T-helper 2 cell (primary cell): ENCODE data around the gene ITPR1.

ENCODE experiments used
- DNase-seq, 5 experiments: peaks; one replicate each; pipeline versions ENCODE4 v3.0.0 to v3.0.0-alpha.2; 2012 to 2022

The ITPR1 gene

DNA sequence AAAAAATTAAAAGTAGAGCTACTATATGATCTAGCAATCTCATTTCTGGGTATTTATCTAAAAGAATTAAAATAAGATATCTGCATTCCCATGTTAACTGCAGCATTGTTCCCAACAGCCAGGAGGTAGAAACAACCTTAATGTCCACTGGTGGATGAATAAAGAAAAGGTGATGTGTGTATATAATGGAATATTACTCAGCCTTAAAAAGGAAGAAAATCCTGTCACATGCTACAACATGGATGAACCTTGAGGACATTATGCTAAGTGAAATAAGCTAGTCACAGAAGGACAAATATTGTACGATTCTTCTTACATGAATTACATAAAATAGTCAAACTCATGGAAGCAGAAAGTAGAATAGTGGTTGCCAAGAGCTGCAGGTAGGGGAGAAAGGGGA lies 366.6 kb downstream of the ITPR1 start:
- DNase-seq, result no peak

DNA sequence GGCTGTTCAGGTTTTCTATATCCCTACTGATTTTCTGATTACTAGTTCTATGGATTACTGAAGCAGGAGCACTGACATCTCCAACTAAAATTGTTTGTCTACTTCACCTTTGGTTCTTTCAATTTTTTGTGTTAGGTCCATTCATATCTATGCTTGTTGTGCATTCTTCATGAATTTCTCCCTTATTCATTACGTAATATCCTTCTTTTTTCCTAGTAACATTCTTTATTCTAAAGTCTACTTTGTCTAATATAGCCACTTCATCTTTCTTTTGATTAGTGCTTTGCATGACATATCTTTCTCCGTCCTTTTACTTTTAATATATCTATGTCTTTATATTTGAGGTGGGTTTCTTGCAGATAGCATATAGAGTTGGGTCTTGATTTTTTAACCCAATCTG lies 369.8 kb downstream of the ITPR1 start:
- DNase-seq, result no peak

DNA sequence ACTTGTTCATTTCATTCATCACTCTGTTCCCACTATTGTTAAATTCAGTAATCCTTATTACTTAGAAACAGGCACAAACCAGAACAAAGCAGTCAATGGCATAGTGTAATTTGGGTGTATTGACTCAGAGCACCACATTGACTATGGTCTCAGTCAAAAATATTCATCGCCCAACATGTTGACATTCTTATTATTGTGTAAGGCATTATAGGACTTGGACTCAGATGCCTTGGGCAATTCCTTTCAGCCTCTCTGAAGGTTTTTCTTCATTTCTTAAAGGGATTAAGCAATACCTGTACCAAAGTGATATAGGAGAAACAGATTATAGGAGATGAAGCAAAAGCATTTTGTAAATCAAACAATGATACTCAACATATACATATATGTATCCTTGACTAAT lies 371.4 kb downstream of the ITPR1 start:
- DNase-seq, result no peak

DNA sequence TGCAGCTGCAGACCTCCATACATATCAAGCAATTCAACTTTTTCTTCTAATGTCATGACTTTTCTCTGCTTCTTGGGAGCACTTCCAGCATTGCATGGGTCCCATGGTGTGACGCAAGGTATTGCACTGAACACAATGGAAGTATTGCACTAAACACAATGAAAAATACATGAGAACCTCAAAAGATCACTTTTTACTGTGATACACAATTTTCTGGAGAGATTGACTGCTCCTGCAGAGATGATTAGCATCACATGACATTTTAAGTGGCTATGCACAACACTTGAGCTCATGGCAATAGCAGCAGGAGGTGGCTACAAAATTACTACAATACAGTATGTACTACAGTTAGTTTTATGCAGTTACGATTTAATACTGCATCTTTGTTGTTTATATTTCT lies 372.6 kb downstream of the ITPR1 start:
- DNase-seq, result no peak

DNA sequence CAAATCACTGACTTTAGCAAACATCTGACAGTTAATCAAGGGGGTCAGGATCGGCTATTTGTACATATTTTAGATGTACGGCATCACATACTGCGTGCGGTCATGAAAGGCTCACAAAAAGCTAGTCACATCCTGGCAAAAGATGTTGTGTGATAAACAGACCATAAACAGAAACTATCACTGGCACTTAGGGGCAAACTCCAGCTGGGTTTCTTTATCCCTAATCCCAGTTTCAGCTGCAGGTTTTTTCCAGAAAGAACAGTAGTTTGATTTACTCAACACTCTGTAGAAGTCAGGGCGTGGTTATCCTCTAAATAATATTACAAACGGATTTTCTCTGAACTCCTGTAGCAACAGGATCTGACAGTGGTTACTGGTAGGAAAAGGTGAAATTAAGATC lies 373.7 kb downstream of the ITPR1 start:
- peak in 1 of 5 experiments; percentile 80 for DNase-seq

DNA sequence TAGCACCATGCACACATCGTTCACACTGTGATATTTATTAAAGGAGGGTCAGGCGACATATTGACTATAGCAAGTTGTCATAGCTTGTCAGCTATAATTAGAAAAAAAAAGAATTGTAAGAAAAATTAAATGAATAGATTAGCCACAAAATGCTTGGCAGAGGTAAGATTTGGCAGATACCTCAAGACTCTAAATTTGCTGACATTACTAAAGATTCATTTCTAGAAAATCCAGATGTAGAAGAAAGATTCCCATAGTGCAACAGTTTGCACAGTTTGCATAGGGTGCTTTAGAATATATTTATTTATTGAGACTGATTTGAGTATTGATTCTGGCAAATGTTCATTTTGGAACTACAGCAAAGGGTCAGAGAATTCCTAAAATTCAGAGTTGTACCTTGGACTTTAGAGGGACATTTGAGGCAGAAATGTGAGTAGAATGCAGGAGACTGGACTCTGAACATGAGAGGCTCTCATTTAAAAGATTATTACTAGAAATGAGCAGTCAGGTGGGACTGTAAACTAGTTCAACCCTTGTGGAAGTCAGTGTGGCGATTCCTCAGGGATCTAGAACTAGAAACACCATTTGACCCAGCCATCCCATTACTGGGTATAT lies 384.1 kb downstream of the ITPR1 start:
- no peak for DNase-seq

DNA sequence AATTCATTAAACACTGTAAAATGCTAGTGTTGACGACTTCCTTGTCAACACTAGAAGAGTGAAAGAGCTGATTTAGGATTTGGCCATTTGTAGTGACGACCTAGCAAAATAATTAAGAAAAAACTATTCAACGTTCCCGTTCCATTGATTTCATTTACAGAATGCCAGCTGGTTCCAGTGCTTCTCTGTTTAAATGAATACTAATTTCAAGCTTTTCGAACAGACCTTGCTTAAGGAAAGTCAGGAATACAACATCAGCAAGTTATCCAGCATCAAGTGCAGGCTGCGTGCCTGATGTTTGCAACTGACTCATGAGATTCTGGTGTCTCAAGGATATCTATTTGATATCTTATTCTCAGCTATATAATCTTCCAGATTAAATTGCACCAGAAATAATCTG lies 387.7 kb downstream of the ITPR1 start:
- no peak for DNase-seq

DNA sequence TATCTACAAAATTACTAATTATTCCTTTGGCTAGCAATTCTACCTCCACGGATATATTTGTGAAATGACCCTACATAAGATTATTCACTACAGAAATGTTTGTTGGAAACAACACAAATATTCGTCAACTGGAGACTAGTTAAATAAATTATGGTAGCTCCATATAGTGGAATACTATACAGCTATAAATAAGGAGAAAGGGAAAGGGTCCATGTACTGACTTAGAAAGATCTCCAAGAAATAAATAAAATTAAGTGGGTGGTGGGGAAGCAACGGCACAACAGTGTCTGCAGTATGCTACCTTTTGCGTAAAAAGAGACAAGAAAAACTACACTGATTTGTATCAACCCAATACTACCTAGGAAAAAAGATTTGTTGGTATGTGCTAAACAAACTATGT lies 389.4 kb downstream of the ITPR1 start:
- no peak for DNase-seq

DNA sequence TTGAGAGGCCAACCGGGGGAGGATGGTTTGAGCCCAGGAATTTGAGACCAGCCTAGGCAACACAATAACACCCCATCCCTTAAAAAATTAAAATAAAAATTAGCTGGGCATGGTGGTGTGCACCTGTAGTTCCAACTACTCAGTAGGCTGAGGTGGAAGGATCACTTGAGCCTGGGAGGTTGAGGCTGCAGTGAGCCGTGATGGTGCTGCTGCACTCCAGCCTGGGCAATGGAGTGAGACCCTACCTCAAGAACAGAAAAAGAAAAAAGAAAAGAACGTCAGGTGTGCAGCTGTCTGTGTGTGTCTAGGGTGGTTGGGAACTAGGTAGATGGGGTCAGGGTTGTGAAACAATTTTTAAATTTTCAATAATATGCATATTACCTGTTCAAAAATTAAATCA lies 389.9 kb downstream of the ITPR1 start:
- DNase-seq, result no peak

DNA sequence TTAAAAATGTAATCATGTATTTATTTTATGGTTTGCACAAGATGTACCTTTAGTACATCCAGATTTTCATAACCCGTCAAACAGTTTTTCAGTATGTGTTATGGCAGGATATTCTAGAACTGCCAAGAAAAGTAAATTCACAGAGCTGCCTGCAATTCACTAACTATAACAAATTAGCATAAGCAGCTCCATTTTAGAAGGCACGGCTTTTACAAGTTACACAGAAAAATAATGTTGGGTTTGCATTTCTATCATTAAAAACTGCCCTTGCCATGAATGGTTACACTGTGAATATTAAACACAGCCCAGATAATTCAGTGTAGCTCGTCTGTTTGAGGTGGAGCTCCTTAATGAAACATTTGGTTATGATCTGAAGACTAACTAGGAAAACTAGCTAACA lies 391.7 kb downstream of the ITPR1 start:
- no peak for DNase-seq

DNA sequence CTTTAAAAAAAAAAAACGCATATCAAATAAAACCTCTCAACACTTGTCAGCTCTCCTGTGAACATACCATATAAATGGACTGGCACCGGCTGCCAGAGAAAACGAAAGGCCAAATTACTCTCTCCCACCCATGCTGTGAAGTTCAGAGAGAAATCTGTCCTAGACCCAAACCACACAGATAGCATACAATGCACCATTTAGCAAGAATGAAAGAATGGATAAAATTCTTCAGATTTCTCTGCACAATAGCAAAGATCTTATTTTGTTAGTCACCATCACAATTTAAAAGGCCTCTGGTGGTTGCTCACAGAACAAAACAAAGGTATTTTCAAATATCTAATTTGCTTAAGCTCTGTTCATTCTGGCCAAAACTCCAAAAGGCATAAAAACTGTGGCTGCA lies 392.2 kb downstream of the ITPR1 start:
- DNase-seq, result no peak

DNA sequence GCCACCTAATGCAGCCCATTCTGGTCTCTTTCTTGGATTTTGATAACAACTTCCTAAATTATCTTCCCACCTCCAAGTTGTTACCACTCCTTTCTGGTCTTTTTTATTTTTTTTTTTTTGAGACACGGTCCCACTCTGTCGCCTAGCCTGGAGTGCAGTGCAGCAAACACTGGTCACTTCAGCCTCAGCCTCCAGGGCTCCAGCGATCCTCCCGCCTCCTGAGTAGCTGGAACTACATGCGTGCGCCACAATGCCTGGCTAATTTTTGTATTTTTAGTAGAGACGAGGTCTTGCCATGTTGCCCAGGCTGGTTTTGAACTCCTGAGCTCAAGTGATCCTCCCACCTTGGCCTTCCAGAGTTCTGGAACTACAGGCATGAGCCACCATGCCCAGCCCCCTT lies 393.3 kb downstream of the ITPR1 start:
- no peak for DNase-seq

DNA sequence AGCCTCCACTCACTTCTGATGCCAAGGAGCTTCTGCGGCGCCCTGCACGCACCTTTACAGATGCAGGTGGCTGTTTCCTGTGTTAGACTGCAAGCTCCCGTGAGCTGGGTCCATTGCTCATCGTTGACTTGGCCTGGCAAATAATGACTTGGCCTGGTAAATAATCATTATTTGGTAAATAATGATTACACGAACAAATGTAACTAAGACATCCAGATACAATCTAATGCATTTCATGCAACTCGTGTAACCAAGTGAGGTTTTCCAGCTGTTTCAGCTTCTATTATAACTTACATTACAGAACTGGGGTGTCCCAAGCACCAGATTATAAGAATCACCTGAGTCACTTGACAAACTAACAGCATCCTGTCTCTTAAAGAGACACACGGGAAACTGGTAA lies 394.0 kb downstream of the ITPR1 start:
- no peak for DNase-seq

DNA sequence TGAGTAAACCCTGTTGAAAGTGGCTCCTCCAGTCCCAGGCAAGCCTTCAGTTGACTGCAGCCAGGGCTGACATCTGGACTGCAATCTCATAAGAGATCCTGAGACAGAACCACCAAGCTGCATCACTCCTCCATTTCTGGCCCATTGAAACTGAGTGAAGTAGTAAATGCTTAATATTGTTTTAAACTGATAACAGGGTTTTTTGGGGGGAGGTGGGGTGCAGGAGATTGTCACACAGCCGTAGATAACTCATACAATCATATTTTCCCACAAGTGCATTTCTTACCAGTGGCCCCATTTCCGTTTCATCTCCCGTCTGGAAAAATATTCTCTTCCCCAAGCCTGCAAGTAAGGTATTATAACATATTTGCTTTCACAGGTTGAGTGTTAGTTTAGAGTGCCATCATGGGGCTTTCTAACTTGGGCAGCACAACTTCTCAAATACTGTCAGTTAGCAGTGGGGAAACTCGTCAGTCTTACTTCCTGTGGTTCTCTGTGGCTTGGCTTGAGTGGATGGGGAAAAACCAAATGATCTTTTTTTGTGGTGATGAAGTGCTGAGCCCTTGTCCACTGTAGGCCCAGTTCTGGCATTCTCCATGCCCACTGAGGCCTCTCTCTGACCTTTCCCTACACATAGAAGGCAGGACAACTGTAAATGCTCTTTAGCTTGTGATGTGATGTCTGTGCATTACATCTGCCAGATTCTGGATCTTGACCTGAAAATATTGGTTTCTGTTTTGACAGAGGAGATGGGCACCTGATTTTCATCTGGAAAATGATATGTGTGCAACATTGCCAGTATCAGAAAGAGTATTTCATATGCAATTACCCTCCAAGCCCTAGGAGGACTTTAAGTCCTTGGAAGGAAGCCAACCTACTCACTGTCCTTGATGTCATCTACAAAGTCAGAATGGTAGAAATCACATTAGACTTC lies 396.0 kb downstream of the ITPR1 start:
- peak in 2 of 5 experiments; percentile 53 to 83 for DNase-seq

DNA sequence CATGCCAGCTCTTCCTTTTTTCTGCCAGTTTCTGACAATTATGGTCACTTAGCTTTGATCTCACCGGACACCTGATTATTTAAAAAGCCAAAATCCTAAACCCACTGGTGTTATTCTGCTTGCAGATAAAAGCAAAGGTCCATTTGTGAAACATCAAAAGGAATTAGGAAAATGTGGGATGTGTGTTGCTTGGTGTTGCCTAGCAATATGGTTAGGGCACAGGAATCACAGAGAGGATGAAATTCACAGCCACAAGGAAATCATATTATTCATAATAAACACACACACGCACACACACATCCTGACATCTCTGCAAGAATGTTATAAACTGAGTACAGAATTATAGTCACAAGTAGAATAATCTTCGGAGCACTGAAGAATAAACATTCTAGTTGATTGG lies 396.7 kb downstream of the ITPR1 start:
- no peak for DNase-seq

DNA sequence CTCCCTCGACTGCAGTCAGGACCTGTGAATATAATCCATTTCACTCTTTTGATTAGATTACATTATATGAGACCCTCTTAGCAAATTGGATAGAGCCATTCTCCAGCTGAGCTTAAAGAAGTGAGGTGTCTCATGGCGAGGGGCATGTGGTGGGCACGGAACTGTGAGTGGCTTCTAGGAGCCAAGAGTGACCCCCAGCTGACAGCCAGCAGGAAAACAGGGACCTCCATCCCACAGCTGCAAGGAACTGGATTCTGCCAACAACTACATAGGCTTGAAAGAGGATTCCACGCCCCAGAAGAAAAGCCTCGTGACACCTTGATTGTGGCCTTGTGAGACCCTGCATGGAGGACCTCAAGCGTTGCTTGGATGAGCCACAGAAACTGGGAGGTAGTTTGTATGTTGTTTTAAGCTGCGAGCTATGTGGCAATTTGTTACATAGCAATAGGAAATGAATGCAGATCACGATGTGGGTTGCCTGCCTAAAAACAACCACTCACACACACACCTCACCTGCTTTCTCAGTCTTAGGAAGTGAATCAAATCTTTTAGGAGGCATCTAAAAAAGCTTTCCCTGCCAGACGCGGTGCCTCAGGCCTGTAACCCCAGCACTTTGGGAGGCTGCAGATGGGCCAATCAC lies 401.9 kb downstream of the ITPR1 start:
- DNase-seq, result no peak

DNA sequence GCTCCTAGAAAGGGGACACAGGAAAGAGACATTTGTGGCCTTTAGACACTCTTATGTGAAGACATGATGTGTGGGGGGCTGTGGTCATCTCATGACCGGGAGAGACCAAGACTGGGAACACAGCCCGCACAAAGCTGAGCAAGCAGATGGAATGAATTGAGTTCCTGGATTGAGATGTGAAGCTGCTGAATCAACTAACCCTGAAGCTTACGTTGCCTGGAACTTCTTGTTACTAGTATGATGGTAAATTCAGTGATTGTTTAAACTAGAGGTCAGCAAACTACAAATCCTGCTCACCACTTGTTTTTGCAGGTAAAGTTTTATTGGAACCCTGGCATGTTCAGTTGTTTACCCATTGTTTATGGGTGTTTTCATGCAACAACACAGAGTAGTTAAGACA lies 402.7 kb downstream of the ITPR1 start:
- no peak for DNase-seq
